Mucosa of descending colon (tissue), 3 donors: ENCODE data around the gene ADAMTS19. TPM values are rescaled to one million over a fixed set of nuclear protein-coding genes. Genes with fewer than 3 reads are reported as not detected.
"Not testable (repeated sequence)": the region's sequence is repeated elsewhere in the genome, so short reads cannot be mapped to it uniquely, and the experiment has no call there.

Experiments used
- ATAC-seq: fragments of 200-7000 bp; cut with Tn5 transposase; one replicate; pipeline ENCODE4 v1.9.1; 2020; ENCODE audit warnings: mild to moderate bottlenecking, moderate library complexity
- DNase-seq, 3 donors: peaks; one replicate each; pipeline ENCODE4 v3.0.0-alpha.2; 2020
- H3K36me3 ChIP-seq: fragments of 200-600 bp; one replicate; pipeline ENCODE4 v1.8.0; 2021; ENCODE audit warnings: low read depth, mild to moderate bottlenecking
- H3K4me1 ChIP-seq: fragments of 200-600 bp; one replicate; pipeline ENCODE4 v1.8.0; 2021; ENCODE audit warnings: low read depth, mild to moderate bottlenecking
- H3K4me3 ChIP-seq: fragments of 200-600 bp; one replicate; pipeline ENCODE4 v1.8.0; 2021; ENCODE audit warnings: mild to moderate bottlenecking
- H3K9me3 ChIP-seq: fragments of 200-600 bp; one replicate; pipeline ENCODE4 v1.8.0; 2021; ENCODE audit warnings: mild to moderate bottlenecking
- CTCF ChIP-seq: fragments of 200-600 bp; IDR thresholded peaks from one replicate; pipeline ENCODE4 v1.8.0; 2022; ENCODE audit warnings: antibody characterized with exemption, mild to moderate bottlenecking
- intact Hi-C, 2 donors: fragments of 100-400 bp; cut with DNase I in 1 of 2; cut with micrococcal nuclease in 1 of 2; formaldehyde crosslinking; loops; one replicate each; pipeline versions ENCODE4 v1.11.0 to v1.11.1; 2022; cut with DNase I, micrococcal nuclease
- total RNA-seq, 3 donors: library from RNA; stranded (reverse); fragmentation: NEBNext Ultra II Directional in 2 of 3; extraction: Animal tissue kit (Norgen Biotek cat#: 25700) in 2 of 3; gene quantifications; one replicate each; pipeline versions ENCODE4 v1.2.1 to v1.2.4, GENCODE V29; 2021 to 2023
- donor health status: DM: no; HTN: no; CAD: no; lungs with moderate emphysema.
- donor health status: DM: no; HTN: no; CAD: no.
- donor health status: DM: no; HTN: yes; CAD: no.

Gene ADAMTS19
- total RNA-seq, 3 donors from 2014 or later = 0.12 to 1.6 (median 0.75) TPM

DNA sequence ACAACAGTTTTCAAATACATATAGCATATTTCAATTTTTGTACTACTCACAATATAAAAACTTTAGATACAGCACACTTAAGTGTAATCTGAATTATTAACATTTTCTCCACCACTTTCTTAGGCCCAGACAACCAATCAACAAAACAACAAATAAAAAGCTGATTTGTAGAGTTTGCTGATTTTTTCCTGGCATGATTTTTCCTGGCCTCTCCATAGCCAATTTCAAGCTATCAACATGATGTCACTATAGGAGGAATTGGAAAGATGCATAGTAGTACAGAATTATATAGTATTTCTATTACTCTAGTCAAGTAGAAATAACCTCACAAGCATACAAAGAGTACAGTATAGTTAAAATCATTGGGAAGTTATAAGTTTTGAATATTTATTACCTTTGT is 35.1 kb upstream of the ADAMTS19 start:
- DNase-seq = no peak
- Histone ChIP-seq H3K4me3 (no peak overlapping the region), H3K9me3 (no peaks in the 10 kb centered on the region), H3K36me3 (no peaks in the 10 kb centered on the region), H3K4me1 (no peaks in the 10 kb centered on the region)
- intact Hi-C loops = no loop called here
- TF ChIP-seq CTCF = no peak
- ATAC-seq = no peak

DNA sequence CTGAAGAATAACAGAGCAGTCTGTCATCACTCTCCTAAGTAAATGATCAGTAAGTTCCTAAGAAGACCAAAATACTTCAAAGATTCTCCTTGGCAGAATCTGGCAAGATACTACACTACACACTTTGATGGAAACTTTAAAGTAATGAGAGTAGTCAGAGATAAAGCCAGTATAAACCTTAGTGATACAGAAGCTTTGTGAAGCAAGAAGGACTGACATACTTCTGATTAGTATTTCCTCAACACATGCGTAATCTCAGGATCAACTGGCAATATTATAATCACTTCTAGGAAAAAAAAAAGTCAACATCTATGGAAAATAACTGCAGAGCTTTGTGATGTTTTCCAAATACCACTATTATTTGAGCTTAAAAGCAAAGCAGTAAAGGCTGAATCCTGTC is 34.0 kb upstream of the ADAMTS19 start:
- H3K4me3 ChIP-seq = no peak overlapping the region
- H3K9me3 ChIP-seq = no peaks in the 10 kb centered on the region
- intact Hi-C loops = no loop called here
- no peak for TF ChIP-seq CTCF
- no peaks in the 10 kb centered on the region for H3K4me1 ChIP-seq
- ATAC-seq (no peak), DNase-seq (no peak)
- no peaks in the 10 kb centered on the region for H3K36me3 ChIP-seq

- ATAC-seq, DNase-seq, H3K9me3 ChIP-seq, H3K4me3 ChIP-seq, intact Hi-C loops, H3K36me3 ChIP-seq, H3K4me1 ChIP-seq: not testable (repeated sequence)
Observed at GRCh38 chr5:129428636-129429035, 31.5 kb upstream of the ADAMTS19 start.

DNA sequence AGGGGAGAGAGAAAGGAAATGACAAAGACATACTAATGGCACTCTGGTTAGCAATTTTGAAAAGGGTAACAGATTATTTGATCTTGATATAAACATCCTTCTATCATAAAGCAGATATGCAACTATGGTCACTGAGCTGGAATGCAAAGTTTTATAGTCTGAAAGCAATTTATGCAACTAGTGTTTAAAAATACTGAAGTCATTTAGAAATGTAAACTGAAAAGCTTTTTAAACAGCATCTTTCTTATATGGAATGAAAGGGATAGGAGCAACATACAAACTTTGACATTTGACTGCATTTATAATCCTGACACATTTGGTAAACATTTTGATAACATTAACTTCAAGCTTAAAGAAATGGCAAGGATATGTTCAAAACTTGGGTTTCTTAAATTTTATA is 28.7 kb upstream of the ADAMTS19 start:
- TF ChIP-seq CTCF = no peak
- Histone ChIP-seq H3K4me3 (no peak overlapping the region), H3K9me3 (no peaks in the 10 kb centered on the region), H3K36me3 (no peaks in the 10 kb centered on the region), H3K4me1 (no peaks in the 10 kb centered on the region)
- DNase-seq (no peak), ATAC-seq (no peak)
- intact Hi-C loops = no loop called here

DNA sequence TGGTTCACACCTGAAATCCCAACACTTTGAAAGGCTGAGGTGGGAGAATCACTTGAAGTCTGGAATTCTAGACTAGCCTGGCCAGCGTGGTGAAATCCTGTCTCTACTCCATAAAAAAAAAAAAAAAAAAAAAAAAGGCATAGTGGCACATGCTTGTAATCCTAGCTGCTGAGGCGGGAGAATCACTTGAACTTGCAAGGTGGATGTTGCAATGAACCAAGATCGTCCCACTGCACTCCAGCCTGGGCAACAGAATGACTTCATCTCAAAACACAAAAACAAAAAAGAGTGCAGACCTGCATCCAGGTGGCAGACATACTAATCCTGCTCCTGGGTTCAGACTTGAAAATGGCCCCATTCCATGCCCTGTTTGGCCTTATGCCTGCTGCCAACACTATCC is 21.8 kb upstream of the ADAMTS19 start:
- Histone ChIP-seq H3K36me3 (no peaks in the 10 kb centered on the region), H3K4me1 (no peaks in the 10 kb centered on the region), H3K4me3 (no peak overlapping the region), H3K9me3 (no peaks in the 10 kb centered on the region)
- DNase-seq (no peak), ATAC-seq (no peak)
- intact Hi-C loops = no loop called here
- TF ChIP-seq CTCF = no peak

DNA sequence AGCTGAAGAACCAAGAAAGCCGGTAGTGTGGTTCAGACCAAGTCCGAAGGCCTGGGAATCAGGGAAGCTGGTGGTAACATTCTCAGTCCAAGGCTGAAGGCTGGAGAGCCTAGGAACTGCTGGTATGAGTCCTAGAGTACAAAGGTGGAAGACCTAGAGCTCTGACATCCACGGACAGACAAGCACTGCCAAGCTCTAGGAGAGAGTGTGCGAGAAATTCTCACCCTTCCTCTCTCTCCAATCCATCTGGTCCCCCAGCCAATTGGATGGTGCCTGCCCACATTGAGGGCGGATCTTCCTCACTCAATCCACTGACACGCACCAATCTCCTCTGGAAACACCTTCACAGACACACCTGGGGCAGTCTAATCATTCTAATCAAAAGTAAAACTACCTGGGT is 19.7 kb upstream of the ADAMTS19 start:
- intact Hi-C loops = no loop called here
- no peak for DNase-seq
- H3K36me3 ChIP-seq = no peaks in the 10 kb centered on the region
- ATAC-seq = peak; percentile 65
- no peaks in the 10 kb centered on the region for H3K9me3 ChIP-seq
- no peak for TF ChIP-seq CTCF
- no peaks in the 10 kb centered on the region for H3K4me1 ChIP-seq
- H3K4me3 ChIP-seq = no peak overlapping the region
